Measurements from ENCODE around the gene CCDC9B.

Gene CCDC9B

GRCh38 chr15:40368719-40369473 is 28.2 kb upstream of the CCDC9B start:
- no peak overlapping the region for H3K4me3 ChIP-seq (ENCODE audit: low read depth, low read length)
- TF ChIP-seq, protein P1, sequence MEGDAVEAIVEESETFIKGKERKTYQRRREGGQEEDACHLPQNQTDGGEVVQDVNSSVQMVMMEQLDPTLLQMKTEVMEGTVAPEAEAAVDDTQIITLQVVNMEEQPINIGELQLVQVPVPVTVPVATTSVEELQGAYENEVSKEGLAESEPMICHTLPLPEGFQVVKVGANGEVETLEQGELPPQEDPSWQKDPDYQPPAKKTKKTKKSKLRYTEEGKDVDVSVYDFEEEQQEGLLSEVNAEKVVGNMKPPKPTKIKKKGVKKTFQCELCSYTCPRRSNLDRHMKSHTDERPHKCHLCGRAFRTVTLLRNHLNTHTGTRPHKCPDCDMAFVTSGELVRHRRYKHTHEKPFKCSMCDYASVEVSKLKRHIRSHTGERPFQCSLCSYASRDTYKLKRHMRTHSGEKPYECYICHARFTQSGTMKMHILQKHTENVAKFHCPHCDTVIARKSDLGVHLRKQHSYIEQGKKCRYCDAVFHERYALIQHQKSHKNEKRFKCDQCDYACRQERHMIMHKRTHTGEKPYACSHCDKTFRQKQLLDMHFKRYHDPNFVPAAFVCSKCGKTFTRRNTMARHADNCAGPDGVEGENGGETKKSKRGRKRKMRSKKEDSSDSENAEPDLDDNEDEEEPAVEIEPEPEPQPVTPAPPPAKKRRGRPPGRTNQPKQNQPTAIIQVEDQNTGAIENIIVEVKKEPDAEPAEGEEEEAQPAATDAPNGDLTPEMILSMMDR (IDR thresholded peaks at IDR 0.05; ENCODE audit: low read depth, low read length), result no peak

DNA sequence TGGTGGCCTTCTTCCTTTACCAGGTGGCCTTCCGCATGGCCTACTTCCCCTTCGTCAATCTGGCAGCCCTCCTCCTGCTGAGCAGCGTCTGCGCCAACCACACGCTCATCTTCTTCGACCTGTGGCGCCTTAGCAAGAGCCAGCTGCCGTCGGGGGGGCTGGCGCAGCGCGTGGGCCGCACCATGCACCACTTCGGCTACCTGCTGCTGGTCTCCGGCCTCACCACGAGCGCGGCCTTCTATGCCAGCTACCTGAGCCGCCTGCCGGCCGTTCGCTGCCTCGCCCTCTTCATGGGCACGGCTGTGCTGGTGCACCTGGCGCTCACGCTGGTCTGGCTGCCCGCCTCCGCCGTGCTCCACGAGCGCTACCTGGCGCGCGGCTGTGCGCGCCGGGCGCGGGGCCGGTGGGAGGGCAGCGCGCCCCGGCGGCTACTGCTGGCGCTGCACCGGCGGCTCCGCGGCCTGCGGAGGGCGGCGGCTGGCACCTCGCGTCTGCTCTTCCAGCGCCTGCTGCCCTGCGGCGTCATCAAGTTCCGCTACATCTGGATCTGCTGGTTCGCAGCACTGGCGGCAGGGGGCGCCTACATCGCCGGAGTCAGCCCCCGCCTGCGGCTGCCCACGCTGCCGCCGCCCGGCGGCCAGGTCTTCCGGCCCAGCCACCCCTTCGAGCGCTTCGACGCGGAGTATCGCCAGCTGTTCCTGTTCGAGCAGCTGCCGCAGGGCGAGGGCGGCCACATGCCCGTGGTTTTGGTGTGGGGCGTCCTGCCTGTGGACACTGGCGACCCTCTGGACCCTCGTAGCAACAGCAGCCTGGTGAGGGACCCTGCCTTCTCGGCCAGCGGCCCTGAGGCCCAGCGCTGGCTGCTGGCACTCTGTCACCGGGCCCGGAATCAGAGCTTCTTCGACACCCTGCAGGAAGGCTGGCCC is 27.2 kb upstream of the CCDC9B start:
- TF ChIP-seq, protein P1 (IDR thresholded peaks at IDR 0.05; ENCODE audit: low read depth, low read length), result peak; percentile 71
- peak overlapping the region; percentile 34 for H3K4me3 ChIP-seq (ENCODE audit: low read depth, low read length)

GRCh38 chr15:40367371-40367685 is 26.6 kb upstream of the CCDC9B start:
- TF ChIP-seq, protein P1 (IDR thresholded peaks at IDR 0.05; ENCODE audit: low read depth, low read length), result no peak
- no peak overlapping the region for H3K4me3 ChIP-seq (ENCODE audit: low read depth, low read length)

DNA sequence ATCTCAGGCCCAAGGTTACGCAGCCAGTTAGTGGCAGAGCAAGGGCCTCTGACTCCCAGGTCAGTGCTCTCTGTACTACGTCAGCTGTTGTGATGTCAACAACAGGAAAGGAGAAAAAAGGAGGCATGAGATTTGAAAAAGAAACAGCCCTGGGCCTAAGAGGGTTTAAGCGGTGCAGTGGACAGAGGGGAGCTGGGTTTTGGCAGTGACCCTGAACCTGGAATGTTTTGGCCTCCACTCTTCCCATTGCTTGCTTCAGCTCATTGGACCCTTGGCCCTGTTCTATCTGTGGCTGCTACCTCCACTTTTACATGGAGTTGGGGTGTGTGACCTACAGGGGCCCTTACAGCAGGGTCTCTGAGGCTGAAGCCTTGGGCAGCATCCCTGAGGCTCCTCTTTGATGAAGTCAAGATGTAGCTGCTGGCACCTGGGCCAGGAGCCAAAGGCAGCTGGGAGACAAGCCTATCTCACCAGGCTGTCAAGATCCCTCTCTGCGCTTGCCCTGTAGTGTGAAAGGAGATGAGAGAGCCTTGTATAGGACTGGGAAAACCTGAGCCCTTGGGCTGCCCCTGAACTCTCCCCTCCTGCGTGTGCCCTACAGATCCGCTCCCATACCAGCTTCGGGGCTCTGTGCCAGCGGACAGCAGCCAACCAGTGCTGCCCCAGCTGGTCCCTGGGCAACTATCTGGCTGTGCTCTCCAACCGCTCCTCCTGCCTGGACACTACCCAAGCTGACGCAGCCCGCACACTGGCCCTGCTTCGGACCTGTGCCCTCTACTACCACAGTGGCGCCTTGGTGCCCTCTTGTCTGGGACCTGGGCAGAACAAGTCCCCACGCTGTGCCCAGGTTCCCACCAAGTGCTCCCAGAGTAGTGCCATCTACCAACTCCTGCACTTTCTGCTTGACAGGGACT is 26.0 kb upstream of the CCDC9B start:
- no peak overlapping the region for H3K4me3 ChIP-seq (ENCODE audit: low read depth, low read length)
- TF ChIP-seq, protein P1 (IDR thresholded peaks at IDR 0.05; ENCODE audit: low read depth, low read length), result no peak

DNA sequence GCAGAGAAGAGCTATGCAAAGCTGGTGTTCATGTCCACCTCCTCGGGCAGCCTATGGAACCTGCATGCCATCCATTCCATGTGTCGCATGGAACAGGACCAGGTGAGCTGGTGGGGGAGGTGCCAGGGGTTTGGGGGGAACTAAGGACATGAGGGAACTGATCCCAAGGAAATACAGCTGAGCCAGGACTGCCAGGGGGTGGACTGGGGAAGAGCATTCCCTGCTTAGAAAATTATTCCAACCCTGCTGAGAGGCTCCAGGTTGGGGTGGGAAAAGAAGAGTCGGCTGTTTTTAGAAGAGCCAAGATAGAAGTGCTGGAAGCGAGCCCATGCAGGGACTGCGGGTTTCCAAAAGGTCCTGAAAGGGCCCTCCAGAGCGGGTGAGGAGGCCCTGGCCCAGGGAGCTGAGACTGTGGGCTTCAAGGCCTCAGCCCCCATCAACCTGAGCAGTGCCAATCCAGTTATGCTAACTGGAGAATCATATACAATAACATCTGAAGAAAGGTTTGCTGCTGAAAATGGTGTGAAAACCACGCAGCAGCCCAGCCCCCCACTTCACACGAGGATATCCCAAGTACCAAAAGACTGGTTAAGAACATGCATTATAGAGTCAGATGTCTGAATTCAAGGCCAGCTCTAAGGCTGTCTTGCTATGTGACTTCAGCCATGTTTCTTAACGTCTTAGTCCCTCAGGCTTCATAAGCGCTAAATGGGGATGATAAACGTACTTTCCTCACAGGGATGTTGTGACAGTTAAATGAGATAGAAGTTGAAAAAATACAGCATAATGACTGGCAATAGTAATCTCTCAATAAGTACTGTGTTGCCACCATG is 25.1 kb upstream of the CCDC9B start:
- TF ChIP-seq, protein P1 (IDR thresholded peaks at IDR 0.05; ENCODE audit: low read depth, low read length), result no peak
- H3K4me3 ChIP-seq (ENCODE audit: low read depth, low read length), result no peak overlapping the region

DNA sequence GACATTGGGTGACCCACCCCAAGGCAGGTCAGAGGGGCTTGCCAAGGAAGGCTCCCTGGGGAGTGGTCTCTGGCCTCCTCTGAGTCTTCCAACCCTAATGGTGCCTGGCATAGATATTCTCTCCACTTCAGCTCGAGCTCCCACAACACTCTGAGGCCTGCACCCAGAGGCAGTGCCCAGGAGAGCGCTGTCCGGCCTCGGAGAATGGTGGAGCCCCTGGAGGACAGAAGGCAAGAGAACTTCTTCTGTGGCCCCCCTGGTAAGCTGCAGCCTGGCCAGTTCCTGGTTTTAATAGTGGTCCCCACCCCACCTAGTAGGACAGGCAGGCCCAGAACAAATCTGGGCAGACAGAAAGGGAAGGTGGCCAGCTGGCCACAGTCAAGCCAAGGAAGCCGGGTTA is 24.3 kb upstream of the CCDC9B start:
- TF ChIP-seq, protein P1 (IDR thresholded peaks at IDR 0.05; ENCODE audit: low read depth, low read length), result no peak
- no peak overlapping the region for H3K4me3 ChIP-seq (ENCODE audit: low read depth, low read length)
